Mesendoderm (in vitro differentiated cells): Measurements from ENCODE around the gene ADPRHL1.

Source experiments
- DNase-seq: peaks from one replicate; pipeline ENCODE4 v3.0.0; 2013
- H2AK5ac ChIP-seq: 2 replicates; pipeline ENCODE4 v1.6.1; 2013; ENCODE audit warnings: low read length, inconsistent platforms
- H2BK120ac ChIP-seq: 2 replicates; pipeline ENCODE4 v1.6.1; 2013; ENCODE audit warnings: low read depth, mild to moderate bottlenecking, low read length, moderate library complexity, mixed read lengths
- H2BK15ac ChIP-seq: replicated peaks from 2 replicates; pipeline ENCODE4 v1.6.1; 2013; ENCODE audit warnings: low read depth, mild to moderate bottlenecking, moderate library complexity
- H2BK5ac ChIP-seq: 2 replicates; pipeline ENCODE4 v1.6.1; 2013; ENCODE audit warnings: low read length, inconsistent platforms
- H3K18ac ChIP-seq: 2 replicates; pipeline ENCODE4 v1.6.1; 2013; ENCODE audit warnings: mild to moderate bottlenecking, low read length, mixed read lengths
- H3K23ac ChIP-seq: one replicate; pipeline ENCODE4 v1.6.1; 2013; ENCODE audit warnings: low read length
- H3K27ac ChIP-seq: 2 replicates; pipeline ENCODE4 v1.5.1; 2013; ENCODE audit warnings: low read depth, mild to moderate bottlenecking, inconsistent platforms, low read length, moderate library complexity
- H3K27me3 ChIP-seq: 2 replicates; pipeline ENCODE4 v1.6.1; 2013; ENCODE audit warnings: low read length, control low read depth, mild to moderate bottlenecking, inconsistent platforms; ENCODE audit not compliant: insufficient read depth, poor library complexity
- H3K36me3 ChIP-seq: 2 replicates; pipeline ENCODE4 v1.6.1; 2013; ENCODE audit warnings: low read length, inconsistent platforms; ENCODE audit not compliant: control insufficient read depth, insufficient read depth
- H3K4ac ChIP-seq: one replicate; pipeline ENCODE4 v1.6.1; 2013; ENCODE audit warnings: low read depth, mild to moderate bottlenecking, low read length, moderate library complexity
- H3K4me1 ChIP-seq: 2 replicates; pipeline ENCODE4 v1.6.1; 2013; ENCODE audit warnings: low read depth, low read length, inconsistent platforms; ENCODE audit not compliant: control insufficient read depth
- H3K4me2 ChIP-seq: 2 replicates; pipeline ENCODE4 v1.6.1; 2013; ENCODE audit warnings: low read length
- H3K4me3 ChIP-seq: 2 replicates; pipeline ENCODE4 v1.5.1; 2013; ENCODE audit warnings: mild to moderate bottlenecking, low read length
- H3K56ac ChIP-seq: one replicate; pipeline ENCODE4 v1.6.1; 2013; ENCODE audit warnings: low read length
- H3K79me1 ChIP-seq: 2 replicates; pipeline ENCODE4 v1.6.1; 2013; ENCODE audit warnings: low read length, inconsistent platforms
- H3K79me2 ChIP-seq: 2 replicates; pipeline ENCODE4 v1.6.1; 2013; ENCODE audit warnings: mild to moderate bottlenecking, low read length; ENCODE audit not compliant: control insufficient read depth, insufficient read depth
- H3K9ac ChIP-seq: 2 replicates; pipeline ENCODE4 v1.6.1; 2013; ENCODE audit warnings: low read length, inconsistent platforms
- H4K5ac ChIP-seq: one replicate; pipeline ENCODE4 v1.6.1; 2013; ENCODE audit warnings: low read length
- H4K8ac ChIP-seq: one replicate; pipeline ENCODE4 v1.6.1; 2013; ENCODE audit warnings: low read depth, mild to moderate bottlenecking, control low read depth, low read length, moderate library complexity
- WGBS: extraction: QIAGEN DNeasy Blood & Tissue Kit; methylation state at CpG from one replicate; pipeline ENCODE4 v1.1.7; 2013; ENCODE audit warnings: low lambda C conversion rate, missing lambda C conversion rate; ENCODE audit not compliant: insufficient coverage; ENCODE audit errors: extremely low coverage; 5-methylcytosine and 5-hydroxymethylcytosine counted together

ADPRHL1 gene

GRCh38 chr13:113418722-113419049 is 34.6 kb downstream of the ADPRHL1 start:
- no peak overlapping the region for H3K27ac ChIP-seq
- H3K36me3 ChIP-seq, result no peaks in the 10 kb centered on the region
- H3K56ac ChIP-seq, result no peak overlapping the region
- no peak overlapping the region for H4K5ac ChIP-seq
- no peaks in the 10 kb centered on the region for H3K79me2 ChIP-seq
- no peaks in the 10 kb centered on the region for H3K27me3 ChIP-seq
- H3K23ac ChIP-seq, result no peak overlapping the region
- H3K4me2 ChIP-seq, result no peak overlapping the region
- no peak overlapping the region for H3K4ac ChIP-seq
- H3K9ac ChIP-seq, result no peak overlapping the region
- no peak overlapping the region for H4K8ac ChIP-seq
- no CpG with 5 or more reads among the region's 1 CpG for WGBS
- no peaks in the 10 kb centered on the region for H3K4me1 ChIP-seq
- no peak overlapping the region for H3K4me3 ChIP-seq
- H2BK5ac ChIP-seq, result no peak overlapping the region
- no peaks in the 10 kb centered on the region for H3K79me1 ChIP-seq
- no peak for DNase-seq
- no peak overlapping the region for H2BK15ac ChIP-seq
- H3K18ac ChIP-seq, result no peak overlapping the region
- H2AK5ac ChIP-seq, result no peak overlapping the region
- no peak overlapping the region for H2BK120ac ChIP-seq

GRCh38 chr13:113417836-113418721 is 35.2 kb downstream of the ADPRHL1 start:
- no peak overlapping the region for H2BK120ac ChIP-seq
- no peak overlapping the region for H3K4me3 ChIP-seq
- no peak overlapping the region for H2BK15ac ChIP-seq
- H4K5ac ChIP-seq, result no peak overlapping the region
- no peak overlapping the region for H3K27ac ChIP-seq
- no peak overlapping the region for H2BK5ac ChIP-seq
- no peak overlapping the region for H3K4me2 ChIP-seq
- no peak for DNase-seq
- H3K4me1 ChIP-seq, result no peaks in the 10 kb centered on the region
- no peak overlapping the region for H3K18ac ChIP-seq
- H3K36me3 ChIP-seq, result no peaks in the 10 kb centered on the region
- no peak overlapping the region for H4K8ac ChIP-seq
- no peaks in the 10 kb centered on the region for H3K27me3 ChIP-seq
- no peak overlapping the region for H2AK5ac ChIP-seq
- no peaks in the 10 kb centered on the region for H3K79me2 ChIP-seq
- no peak overlapping the region for H3K4ac ChIP-seq
- no peak overlapping the region for H3K9ac ChIP-seq
- WGBS, result no CpG with 5 or more reads among the region's 16 CpGs
- no peak overlapping the region for H3K23ac ChIP-seq
- H3K56ac ChIP-seq, result no peak overlapping the region
- H3K79me1 ChIP-seq, result no peaks in the 10 kb centered on the region

- no peak overlapping the region for H4K5ac ChIP-seq
- no peak overlapping the region for H3K56ac ChIP-seq
- no peak overlapping the region for H3K4me2 ChIP-seq
- DNase-seq, result no peak
- H2BK120ac ChIP-seq, result no peak overlapping the region
- no peak overlapping the region for H3K18ac ChIP-seq
- H3K9ac ChIP-seq, result no peak overlapping the region
- H2BK5ac ChIP-seq, result no peak overlapping the region
- no peaks in the 10 kb centered on the region for H3K27me3 ChIP-seq
- no peaks in the 10 kb centered on the region for H3K36me3 ChIP-seq
- no peaks in the 10 kb centered on the region for H3K79me1 ChIP-seq
- no peaks in the 10 kb centered on the region for H3K79me2 ChIP-seq
- H2AK5ac ChIP-seq, result no peak overlapping the region
- no CpG with 5 or more reads among the region's 28 CpGs for WGBS
- no peak overlapping the region for H3K23ac ChIP-seq
- no peak overlapping the region for H3K4me3 ChIP-seq
- H2BK15ac ChIP-seq, result no peak overlapping the region
- H4K8ac ChIP-seq, result no peak overlapping the region
- H3K4ac ChIP-seq, result no peak overlapping the region
- no peak overlapping the region for H3K27ac ChIP-seq
- no peaks in the 10 kb centered on the region for H3K4me1 ChIP-seq
These were observed 36.1 kb downstream of the ADPRHL1 start for GRCh38 chr13:113417008-113417751.

GRCh38 chr13:113415825-113416224 is 37.5 kb downstream of the ADPRHL1 start:
- Histone ChIP-seq H4K8ac (no peak overlapping the region), H3K27me3 (no peaks in the 10 kb centered on the region), H3K4me3 (no peak overlapping the region), H2BK120ac (no peak overlapping the region), H3K18ac (no peak overlapping the region), H3K4me1 (no peaks in the 10 kb centered on the region), H3K4ac (no peak overlapping the region), H2BK5ac (no peak overlapping the region), H4K5ac (no peak overlapping the region), H3K79me1 (no peaks in the 10 kb centered on the region), H3K36me3 (no peaks in the 10 kb centered on the region), H3K56ac (no peak overlapping the region), H3K23ac (no peak overlapping the region), H3K4me2 (no peak overlapping the region), H3K79me2 (no peaks in the 10 kb centered on the region), H3K27ac (no peak overlapping the region), H2AK5ac (no peak overlapping the region), H2BK15ac (no peak overlapping the region), H3K9ac (no peak overlapping the region)
- DNase-seq, result no peak
- WGBS, result no CpG with 5 or more reads among the region's 8 CpGs

GRCh38 chr13:113415032-113415431 is 38.3 kb downstream of the ADPRHL1 start:
- no peak overlapping the region for H3K9ac ChIP-seq
- no peak overlapping the region for H2BK5ac ChIP-seq
- no peak overlapping the region for H3K27ac ChIP-seq
- no peak overlapping the region for H3K4me3 ChIP-seq
- no peak overlapping the region for H2BK15ac ChIP-seq
- no peaks in the 10 kb centered on the region for H3K4me1 ChIP-seq
- H3K4me2 ChIP-seq, result no peak overlapping the region
- no peaks in the 10 kb centered on the region for H3K79me2 ChIP-seq
- no peaks in the 10 kb centered on the region for H3K27me3 ChIP-seq
- no CpG with 5 or more reads among the region's 15 CpGs for WGBS
- no peak for DNase-seq
- H2AK5ac ChIP-seq, result no peak overlapping the region
- no peak overlapping the region for H3K18ac ChIP-seq
- no peak overlapping the region for H4K5ac ChIP-seq
- H4K8ac ChIP-seq, result no peak overlapping the region
- no peak overlapping the region for H3K56ac ChIP-seq
- H3K79me1 ChIP-seq, result no peaks in the 10 kb centered on the region
- no peak overlapping the region for H3K4ac ChIP-seq
- no peak overlapping the region for H3K23ac ChIP-seq
- no peak overlapping the region for H2BK120ac ChIP-seq
- no peaks in the 10 kb centered on the region for H3K36me3 ChIP-seq
